NCI-H69 (cell line): ENCODE results near the gene DDI2.
A peak's percentile ranks its signal among the peaks of the same experiment; 100 is the strongest.
"Not testable (repeated sequence)": the region's sequence is repeated elsewhere in the genome, so short reads cannot be mapped to it uniquely, and the experiment has no call there.

Experiments
- DNase-seq: peaks from one replicate; lab custom pipeline; 2025; lab: John Stamatoyannopoulos, UW

Gene DDI2

GRCh38 chr1:15678578-15678977 lies 61.3 kb downstream of the DDI2 start:
- no peak for DNase-seq

- DNase-seq: no peak
These were observed 62.9 kb downstream of the DDI2 start for GRCh38 chr1:15680131-15680530.

GRCh38 chr1:15680561-15681348 lies 63.5 kb downstream of the DDI2 start:
- DNase-seq: no peak

GRCh38 chr1:15681349-15682292 lies 64.4 kb downstream of the DDI2 start:
- DNase-seq: no peak

GRCh38 chr1:15682936-15683341 lies 65.7 kb downstream of the DDI2 start:
- no peak for DNase-seq

GRCh38 chr1:15683345-15684039 lies 66.2 kb downstream of the DDI2 start:
- no peak for DNase-seq

GRCh38 chr1:15684042-15684461 lies 66.8 kb downstream of the DDI2 start, which contains the start of gene PLEKHM2:
Gene PLEKHM2 (plus strand): TSS chr1:15684320. CDS start chr1:15684559, 239 bp downstream.
- peak; percentile 49 for DNase-seq

GRCh38 chr1:15684468-15685291 lies 67.4 kb downstream of the DDI2 start:
- DNase-seq: peak; percentile 32

- no peak for DNase-seq
These were observed 68.6 kb downstream of the DDI2 start for GRCh38 chr1:15685820-15686219.

- no peak for DNase-seq
These were observed 70.2 kb downstream of the DDI2 start for GRCh38 chr1:15687446-15687845.

- no peak for DNase-seq
These were observed 73.1 kb downstream of the DDI2 start for GRCh38 chr1:15690317-15690716.

GRCh38 chr1:15691434-15692032 lies 74.3 kb downstream of the DDI2 start:
- no peak for DNase-seq

GRCh38 chr1:15692121-15692682 lies 74.9 kb downstream of the DDI2 start:
- no peak for DNase-seq

- no peak for DNase-seq
These were observed 76.1 kb downstream of the DDI2 start for GRCh38 chr1:15693371-15693770.

- DNase-seq: no peak
These were observed 79.8 kb downstream of the DDI2 start for GRCh38 chr1:15696956-15697521.

GRCh38 chr1:15698201-15698600 lies 80.9 kb downstream of the DDI2 start:
- no peak for DNase-seq

GRCh38 chr1:15699321-15699720 lies 82.1 kb downstream of the DDI2 start:
- DNase-seq: not testable (repeated sequence)

GRCh38 chr1:15700508-15700907 lies 83.2 kb downstream of the DDI2 start:
- no peak for DNase-seq

- DNase-seq: peak; percentile 41
These were observed 84.5 kb downstream of the DDI2 start for GRCh38 chr1:15701784-15702183.
